ENCODE data around the gene TMEM245.

DNA sequence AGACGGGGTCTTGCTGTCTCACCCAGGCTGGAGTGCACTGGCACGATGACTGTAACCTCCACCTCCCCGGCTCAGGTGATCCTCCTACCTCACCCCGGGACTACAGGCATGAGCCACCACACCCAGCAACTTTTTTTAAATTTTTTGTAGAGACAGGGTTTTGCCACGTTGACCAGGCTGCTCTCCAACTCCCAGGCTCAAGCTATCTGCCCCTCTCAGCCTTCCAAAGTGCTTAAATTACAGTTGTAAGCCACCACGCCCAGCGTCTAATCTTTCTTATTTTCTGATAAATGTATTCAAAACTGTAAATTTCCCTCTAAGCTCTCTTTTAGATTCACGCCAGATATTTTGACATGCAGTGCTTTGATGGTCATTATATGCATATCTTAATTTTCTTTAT lies 37.0 kb upstream of the TMEM245 start:
- TF ChIP-seq POLR2A (IDR thresholded peaks at IDR 0.05; ENCODE audit: low read depth, low read length) (no peak), TAF1 (IDR thresholded peaks at IDR 0.05; ENCODE audit: borderline replicate concordance, low read depth, low read length) (no peak), POLR2AphosphoS5 (IDR thresholded peaks at IDR 0.05; ENCODE audit: low read depth, low read length) (no peak)
